KOPT-K1 (cell line): ENCODE results near the gene LUC7L2.
"Not testable (repeated sequence)": the region's sequence is repeated elsewhere in the genome, so short reads cannot be mapped to it uniquely, and the experiment has no call there.

Experiments
- H3K27ac ChIP-seq: fragments of 200-600 bp; sonication (generic); 2 replicates; pipeline ENCODE4 v1.5.1; 2016; ENCODE audit warnings: antibody characterized with exemption, mild to moderate bottlenecking, low read depth, low read length; ENCODE audit not compliant: poor library complexity, severe bottlenecking
- H3K36me3 ChIP-seq: fragments of 200-600 bp; sonication (generic); 2 replicates; pipeline ENCODE4 v1.5.1; 2017; ENCODE audit warnings: antibody characterized with exemption, mild to moderate bottlenecking, low read length, moderate library complexity; ENCODE audit not compliant: insufficient read depth
- H3K9me3 ChIP-seq: fragments of 200-600 bp; sonication (generic); 2 replicates; pipeline ENCODE4 v1.5.1; 2017; ENCODE audit warnings: antibody characterized with exemption, low read length, mild to moderate bottlenecking; ENCODE audit not compliant: insufficient read depth, poor library complexity, severe bottlenecking

The LUC7L2 gene

DNA sequence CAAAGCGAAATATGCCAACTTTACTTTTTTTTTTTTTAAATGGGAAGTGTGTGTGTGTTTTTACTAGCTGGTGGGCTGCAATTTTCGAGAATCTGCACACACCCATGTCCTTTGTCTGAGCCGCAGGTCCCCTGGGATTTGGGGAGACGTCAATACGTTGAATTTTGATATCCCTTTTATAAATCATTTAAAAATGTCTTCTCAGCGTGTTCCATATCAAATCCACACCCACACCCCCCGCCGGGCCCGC lies 19.0 kb upstream of the LUC7L2 start:
- Histone ChIP-seq H3K9me3 (no peaks in the 10 kb centered on the region), H3K27ac (peak overlapping the region; percentile 95), H3K36me3 (peaks cover 4% of the 10 kb centered on the region; the same call in 1 of the 2 replicates)

GRCh38 chr7:139341058-139341775 lies 18.5 kb upstream of the LUC7L2 start, which contains the start of gene FMC1:
FMC1 (plus strand) TSS chr7:139341337; CDS start chr7:139341385, 48 bp downstream.
- H3K9me3 ChIP-seq: no peaks in the 10 kb centered on the region
- H3K27ac ChIP-seq: peak within 1 kb of the TSS; percentile 95

DNA sequence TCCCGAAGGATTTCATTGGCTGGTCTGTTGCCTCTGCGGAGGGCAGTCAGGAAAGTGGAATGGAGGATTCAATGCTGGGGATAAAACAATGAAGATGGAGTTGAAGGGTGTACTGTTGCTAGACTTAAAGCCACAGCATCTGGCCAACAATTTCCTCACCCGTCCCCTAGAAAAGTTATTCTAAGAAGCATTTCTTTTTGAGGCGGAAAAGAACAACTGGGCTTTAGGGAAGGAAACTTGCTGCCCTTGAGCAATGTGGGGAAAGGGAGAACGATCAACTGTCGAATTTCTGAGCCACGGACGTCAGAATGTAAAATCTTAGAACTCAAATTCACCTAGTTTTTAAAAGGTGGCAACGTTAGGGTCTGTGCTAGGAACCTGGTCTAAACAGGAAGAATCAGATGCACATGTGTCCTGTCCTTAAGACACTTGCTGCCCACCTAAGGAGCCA lies 17.9 kb upstream of the LUC7L2 start:
- Histone ChIP-seq H3K27ac (peak overlapping the region; percentile 95), H3K9me3 (no peaks in the 10 kb centered on the region), H3K36me3 (peaks cover 15% of the 10 kb centered on the region)

More at GRCh38 chr7:139341058-139341775, 18.5 kb upstream of the LUC7L2 start, which contains the start of gene FMC1:
- H3K36me3 ChIP-seq: peaks cover 9% of the 10 kb centered on the region

DNA sequence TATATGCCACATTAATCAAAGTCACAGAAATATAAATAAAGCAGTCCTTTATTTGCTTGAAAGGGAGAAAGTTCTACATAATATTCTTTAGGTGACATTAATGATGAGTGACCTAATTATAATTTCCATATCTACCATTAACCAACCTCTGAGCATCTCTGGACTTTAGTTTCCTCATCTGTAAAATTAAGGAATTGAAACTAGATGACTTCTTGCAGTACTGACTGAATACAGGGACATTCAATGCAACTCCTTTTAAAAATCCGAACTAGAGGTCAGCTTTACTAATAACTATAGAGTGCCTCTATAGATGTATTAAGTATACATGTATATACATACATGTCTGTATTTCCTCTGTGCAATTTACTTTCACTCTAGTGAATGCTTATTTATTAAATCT lies 14.7 kb upstream of the LUC7L2 start:
- Histone ChIP-seq H3K36me3 (peaks cover 29% of the 10 kb centered on the region), H3K9me3 (no peaks in the 10 kb centered on the region), H3K27ac (no peak overlapping the region)

- Histone ChIP-seq H3K9me3 (no peaks in the 10 kb centered on the region), H3K36me3 (peaks cover 42% of the 10 kb centered on the region), H3K27ac (no peak overlapping the region)
Observed at GRCh38 chr7:139351027-139351426, 8.7 kb upstream of the LUC7L2 start.

DNA sequence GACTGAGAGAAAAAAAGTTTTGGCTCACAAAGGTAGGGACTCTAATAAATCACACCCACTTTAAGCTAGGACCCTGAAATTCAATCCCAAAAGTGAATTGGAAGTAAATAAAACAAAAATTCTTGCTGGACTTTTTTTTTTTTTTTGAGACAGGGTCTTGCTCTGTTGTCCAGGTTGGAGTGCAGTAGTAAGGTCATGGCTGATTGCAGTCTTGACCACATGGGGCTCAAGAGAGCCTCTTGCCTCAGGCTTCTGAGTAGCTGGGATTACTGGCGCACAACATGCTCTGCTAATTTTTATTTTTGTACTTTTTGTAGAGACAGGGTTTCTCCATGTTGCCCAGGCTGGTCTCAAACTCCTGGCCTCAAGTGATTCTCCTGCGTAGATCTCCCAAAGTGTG lies 5.0 kb upstream of the LUC7L2 start:
- Histone ChIP-seq H3K27ac (no peak overlapping the region), H3K9me3 (no peaks in the 10 kb centered on the region), H3K36me3 (peaks cover 20% of the 10 kb centered on the region; the same call in 1 of the 2 replicates)

GRCh38 chr7:139355320-139355719 lies 4.4 kb upstream of the LUC7L2 start:
- no peak overlapping the region for H3K27ac ChIP-seq
- peaks cover 17% of the 10 kb centered on the region; the same call in 1 of the 2 replicates for H3K36me3 ChIP-seq
- H3K9me3 ChIP-seq: no peaks in the 10 kb centered on the region

DNA sequence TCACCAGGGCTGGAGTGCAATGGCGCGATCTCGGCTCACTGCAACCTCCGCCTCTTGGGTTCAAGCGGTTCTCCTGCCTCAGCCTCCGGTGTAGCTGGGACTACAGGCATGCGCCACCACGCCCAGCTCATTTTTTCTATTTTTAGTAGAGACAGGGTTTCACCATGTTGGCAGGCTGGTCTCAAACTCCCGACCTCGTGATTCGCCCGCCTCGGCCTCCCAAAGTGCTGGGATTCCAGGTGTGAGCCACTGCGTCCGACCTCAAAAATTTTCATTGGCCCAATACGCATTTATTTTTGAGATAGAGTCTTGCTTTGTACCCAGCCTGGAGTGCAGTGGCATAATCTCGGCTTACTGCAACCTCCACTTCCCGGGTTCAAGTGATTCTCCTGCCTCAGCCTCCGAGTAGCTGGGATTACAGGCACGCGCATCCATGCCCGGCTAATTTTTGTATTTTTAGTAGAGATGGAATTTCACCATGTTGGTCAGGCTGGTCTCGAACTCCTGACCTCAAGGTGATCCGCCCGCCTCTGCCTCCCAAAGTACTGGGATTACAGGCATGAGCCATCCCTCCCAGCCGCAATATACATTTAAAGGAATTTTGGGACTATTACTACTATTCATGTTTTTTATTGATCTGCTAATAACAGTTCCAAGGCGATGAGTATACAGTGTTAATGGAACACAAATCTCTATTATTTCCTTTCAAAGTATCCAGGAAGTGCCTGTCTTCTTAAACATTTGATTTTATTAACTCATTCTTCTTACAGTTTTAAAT lies 1.8 kb upstream of the LUC7L2 start:
- peaks cover 11% of the 10 kb centered on the region for H3K36me3 ChIP-seq
- H3K9me3 ChIP-seq: not testable (repeated sequence)
- H3K27ac ChIP-seq: peak overlapping the region; percentile 90

DNA sequence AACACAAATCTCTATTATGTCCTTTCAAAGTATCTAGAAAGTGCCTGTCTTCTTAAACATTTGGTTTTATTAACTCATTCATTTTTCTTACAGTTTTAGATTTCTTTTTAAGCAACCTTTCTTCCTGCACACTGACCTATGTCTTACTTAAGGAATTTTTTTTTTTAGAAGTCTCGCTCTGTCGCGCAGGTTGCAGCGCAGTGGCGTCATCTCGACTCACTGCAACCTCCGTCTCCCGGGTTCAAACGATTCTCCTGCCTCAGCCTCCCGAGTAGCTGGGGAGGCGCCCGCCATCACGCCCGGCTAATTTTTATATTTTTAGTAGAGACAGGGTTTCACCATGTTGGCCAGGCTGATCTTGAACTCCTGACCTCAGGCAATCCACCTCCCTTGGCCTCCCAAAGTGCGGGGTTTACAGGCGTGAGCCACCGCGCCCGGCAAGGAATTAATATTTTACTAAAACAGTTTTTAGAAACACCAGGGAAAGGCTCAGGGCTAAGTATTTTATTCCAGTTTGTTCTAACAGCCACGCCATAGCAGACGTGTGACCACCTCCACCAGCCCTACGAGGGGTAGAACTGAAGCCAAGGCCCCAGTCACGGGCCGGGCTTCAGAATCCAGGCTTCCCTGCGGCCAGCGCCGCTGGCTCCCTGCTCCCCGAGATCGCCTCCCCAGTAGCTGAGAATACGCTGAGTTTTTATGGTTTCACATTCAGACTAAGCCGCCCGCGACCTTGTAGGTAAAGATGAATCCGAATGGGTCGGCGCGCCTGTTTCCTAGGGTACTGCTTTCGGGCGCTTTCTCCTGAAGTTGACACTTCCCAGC lies 941 bp upstream of the LUC7L2 start:
- Histone ChIP-seq H3K9me3 (no peaks in the 10 kb centered on the region), H3K27ac (peak overlapping the region; percentile 90), H3K36me3 (peaks cover 19% of the 10 kb centered on the region)

GRCh38 chr7:139360210-139360947 lies 685 bp downstream of the LUC7L2 start:
- Histone ChIP-seq H3K36me3 (peaks cover 35% of the 10 kb centered on the region), H3K27ac (peak overlapping the region; percentile 90), H3K9me3 (no peaks in the 10 kb centered on the region)

GRCh38 chr7:139360948-139361307 lies 1.2 kb downstream of the LUC7L2 start:
- peaks cover 38% of the 10 kb centered on the region for H3K36me3 ChIP-seq
- H3K9me3 ChIP-seq: no peaks in the 10 kb centered on the region
- H3K27ac ChIP-seq: peak overlapping the region; percentile 90

DNA sequence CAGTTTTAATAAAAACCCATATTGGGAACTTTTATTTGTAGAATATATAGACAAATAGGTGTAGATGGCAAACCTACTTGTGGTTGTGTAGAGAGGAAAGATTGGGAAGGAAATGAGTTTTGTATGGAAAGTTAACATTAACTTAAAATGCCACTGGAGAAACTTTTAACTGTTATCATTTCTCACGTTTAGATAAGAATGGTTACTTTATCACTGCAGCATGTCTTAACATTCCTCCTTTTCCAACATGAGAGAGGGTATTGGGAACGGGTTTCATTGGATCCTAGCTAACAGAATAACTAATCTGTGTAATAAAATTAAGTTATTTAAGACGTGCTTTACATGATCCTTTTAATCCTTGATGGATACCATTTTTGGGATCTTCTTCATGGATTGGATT lies 1.8 kb downstream of the LUC7L2 start:
- H3K27ac ChIP-seq: peak overlapping the region; percentile 90
- no peaks in the 10 kb centered on the region for H3K9me3 ChIP-seq
- H3K36me3 ChIP-seq: peaks cover 43% of the 10 kb centered on the region

DNA sequence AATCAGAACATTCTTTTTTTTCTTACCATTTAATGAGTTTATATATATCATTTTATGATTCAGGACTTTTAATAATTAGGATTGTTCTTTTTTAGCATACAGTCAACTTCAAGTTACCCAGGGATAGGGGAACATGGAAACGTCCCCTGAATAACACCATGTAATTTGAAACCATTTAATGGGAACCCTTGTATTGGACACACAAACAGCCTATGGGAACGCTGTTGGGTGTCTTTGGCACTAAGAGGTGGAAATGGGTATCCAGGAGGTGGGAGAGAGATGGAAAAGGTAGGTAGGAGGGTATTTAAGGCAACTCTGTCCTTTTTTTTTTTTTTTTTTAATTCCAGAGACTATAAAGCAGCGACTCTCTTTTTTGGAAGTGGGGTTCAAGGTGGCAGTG lies 2.6 kb downstream of the LUC7L2 start:
- H3K9me3 ChIP-seq: no peaks in the 10 kb centered on the region
- H3K36me3 ChIP-seq: peaks cover 51% of the 10 kb centered on the region
- no peak overlapping the region for H3K27ac ChIP-seq

DNA sequence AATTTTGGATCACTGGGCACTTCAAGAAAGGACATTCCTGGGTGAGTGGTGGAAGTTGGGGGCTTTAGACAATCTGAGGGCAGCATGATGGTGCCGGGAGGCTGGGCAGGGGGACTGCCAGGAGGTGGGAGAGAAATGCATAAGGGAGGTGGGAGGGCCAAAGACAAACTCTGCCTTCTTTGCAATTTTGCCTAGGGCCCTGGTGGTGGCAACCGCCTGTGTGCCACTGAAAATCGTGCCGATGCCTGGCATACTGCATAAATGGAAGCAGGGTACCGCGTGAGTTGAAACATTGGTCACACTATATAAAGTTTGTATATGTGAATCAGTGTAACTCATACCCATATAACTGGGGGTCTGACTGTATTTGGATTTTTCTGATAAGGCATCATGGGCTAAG lies 3.3 kb downstream of the LUC7L2 start:
- Histone ChIP-seq H3K9me3 (no peaks in the 10 kb centered on the region), H3K36me3 (peaks cover 58% of the 10 kb centered on the region), H3K27ac (no peak overlapping the region)
